IMR-90 (cell line): ENCODE data around the gene PPP1R9A. TPM values are rescaled to one million over a fixed set of nuclear protein-coding genes. Genes with fewer than 3 reads are reported as not detected.

Source experiments
- ATAC-seq: fragments of 200-7000 bp; cut with Tn5 transposase; 2 replicates; pipeline ENCODE4 v1.9.1; 2020; ENCODE audit warnings: low read depth, mild to moderate bottlenecking, moderate library complexity
- BruUV-seq: library from RNA; stranded (reverse); fragments of 400-500 nt; replicated peaks from 2 replicates; lab custom pipeline; 2021; lab: Mats Ljungman, UMichigan
- CTCF ChIA-PET: fragments of 300-600 bp; formaldehyde crosslinking; extraction: SDS; loops from one replicate; lab custom pipeline; 2021; ENCODE audit warnings: antibody characterized with exemption; lab: Yijun Ruan, JAX
- POLR2A ChIA-PET: fragments of 300-600 bp; sonication (Branson Sonifier 250); formaldehyde crosslinking; loops from one replicate; lab custom pipeline; 2022; ENCODE audit warnings: antibody characterized with exemption; ENCODE audit not compliant: unreplicated experiment; lab: Charles Lee
- DNase-seq: peaks from one replicate; pipeline ENCODE4 v3.0.0; 2013
- H2AFZ ChIP-seq: replicated peaks from 2 replicates; pipeline ENCODE3; 2013; ENCODE audit warnings: low read length, mild to moderate bottlenecking; ENCODE audit not compliant: poor library complexity
- H2AK5ac ChIP-seq: 2 replicates; pipeline ENCODE4 v1.6.1; 2013; ENCODE audit warnings: low read depth, low read length, inconsistent platforms
- H2AK9ac ChIP-seq: replicated peaks from 2 replicates; pipeline ENCODE3; 2013; ENCODE audit warnings: mild to moderate bottlenecking, low read depth, low read length, moderate library complexity; ENCODE audit not compliant: poor library complexity
- H2BK120ac ChIP-seq: 2 replicates; pipeline ENCODE4 v1.6.1; 2013; ENCODE audit warnings: low read depth, low read length, inconsistent platforms
- H2BK15ac ChIP-seq: 3 replicates; pipeline ENCODE4 v1.6.1; 2013; ENCODE audit warnings: low read depth, low read length, inconsistent platforms
- H2BK20ac ChIP-seq: 2 replicates; pipeline ENCODE4 v1.6.1; 2013; ENCODE audit warnings: low read depth, mild to moderate bottlenecking, inconsistent platforms, low read length, moderate library complexity
- H2BK5ac ChIP-seq: 2 replicates; pipeline ENCODE4 v1.6.1; 2013; ENCODE audit warnings: mild to moderate bottlenecking, low read depth, low read length, inconsistent platforms; ENCODE audit not compliant: poor library complexity, severe bottlenecking
- H3K14ac ChIP-seq: replicated peaks from 2 replicates; pipeline ENCODE4 v1.6.1; 2013; ENCODE audit warnings: low read depth, low read length, inconsistent platforms
- H3K18ac ChIP-seq: 2 replicates; pipeline ENCODE4 v1.6.1; 2013; ENCODE audit warnings: low read depth, low read length, control low read depth
- H3K23ac ChIP-seq: 2 replicates; pipeline ENCODE4 v1.6.1; 2013; ENCODE audit warnings: low read depth, low read length, inconsistent platforms
- H3K27ac ChIP-seq: 2 replicates; pipeline ENCODE4 v1.5.1; 2013; ENCODE audit warnings: mild to moderate bottlenecking, control low read depth, low read length; ENCODE audit not compliant: insufficient read depth
- H3K27me3 ChIP-seq: 2 replicates; pipeline ENCODE4 v1.6.1; 2013; ENCODE audit warnings: low read length; ENCODE audit not compliant: control insufficient read depth, insufficient read depth
- H3K36me3 ChIP-seq: 2 replicates; pipeline ENCODE4 v1.6.1; 2013; ENCODE audit warnings: low read length, mixed read lengths; ENCODE audit not compliant: control insufficient read depth, insufficient read depth
- H3K4ac ChIP-seq: 2 replicates; pipeline ENCODE4 v1.6.1; 2013; ENCODE audit warnings: low read depth, low read length, inconsistent platforms
- H3K4me1 ChIP-seq: 2 replicates; pipeline ENCODE4 v1.6.1; 2013; ENCODE audit warnings: low read length, mixed read lengths; ENCODE audit not compliant: control insufficient read depth, insufficient read depth
- H3K4me2 ChIP-seq: 2 replicates; pipeline ENCODE4 v1.6.1; 2013; ENCODE audit warnings: low read depth, mild to moderate bottlenecking, control low read depth, low read length, moderate library complexity
- H3K4me3 ChIP-seq: 2 replicates; pipeline ENCODE4 v1.5.1; 2013; ENCODE audit warnings: low read depth, mild to moderate bottlenecking, control low read depth, low read length, moderate library complexity; ENCODE audit not compliant: insufficient read depth
- H3K56ac ChIP-seq: 2 replicates; pipeline ENCODE4 v1.6.1; 2013; ENCODE audit warnings: low read length, inconsistent platforms; ENCODE audit not compliant: insufficient read depth; ENCODE audit errors: extremely low read depth
- H3K79me1 ChIP-seq, 2 experiments: 2 replicates each; pipeline ENCODE4 v1.6.1; 2013; ENCODE audit warnings: low read length in 2 of 2, inconsistent platforms in 1 of 2, low read depth in 1 of 2
- H3K9ac ChIP-seq: 2 replicates; pipeline ENCODE4 v1.6.1; 2013; ENCODE audit warnings: low read depth, low read length, control low read depth
- H3K9me1 ChIP-seq: 2 replicates; pipeline ENCODE4 v1.6.1; 2013; ENCODE audit warnings: low read length, inconsistent platforms; ENCODE audit not compliant: insufficient read depth
- H3K9me3 ChIP-seq: 2 replicates; pipeline ENCODE4 v1.6.1; 2013; ENCODE audit warnings: low read length; ENCODE audit not compliant: control insufficient read depth, insufficient read depth
- H4K20me1 ChIP-seq: 2 replicates; pipeline ENCODE4 v1.6.1; 2013; ENCODE audit warnings: low read length, inconsistent platforms; ENCODE audit not compliant: insufficient read depth
- H4K5ac ChIP-seq: 2 replicates; pipeline ENCODE4 v1.6.1; 2013; ENCODE audit warnings: mild to moderate bottlenecking, low read depth, low read length, control low read depth
- H4K8ac ChIP-seq, 2 experiments: 2 replicates each; pipeline ENCODE4 v1.6.1; 2013; ENCODE audit warnings: low read depth in 2 of 2, low read length in 2 of 2, control low read depth in 1 of 2, inconsistent platforms in 1 of 2
- H4K91ac ChIP-seq: 2 replicates; pipeline ENCODE4 v1.6.1; 2013; ENCODE audit warnings: low read depth, low read length, inconsistent platforms; ENCODE audit not compliant: insufficient read depth
- BHLHE40 ChIP-seq: fragments of 150-350 bp; IDR thresholded peaks from 2 replicates; pipeline ENCODE4 v1.6.1; 2016; ENCODE audit warnings: mild to moderate bottlenecking, low read depth, low read length
- CEBPB ChIP-seq: IDR thresholded peaks from 2 replicates; pipeline ENCODE4 v1.6.1; 2012; ENCODE audit warnings: low read depth, low read length, improper control_type of control experiment
- MAFK ChIP-seq: IDR thresholded peaks from 2 replicates; pipeline ENCODE4 v1.6.1; 2012; ENCODE audit warnings: low read depth, low read length, improper control_type of control experiment
- RAD21 ChIP-seq: IDR thresholded peaks from 2 replicates; pipeline ENCODE4 v1.6.1; 2012; ENCODE audit warnings: low read length, improper control_type of control experiment
- RCOR1 ChIP-seq: IDR thresholded peaks from 2 replicates; pipeline ENCODE4 v1.6.1; 2012; ENCODE audit warnings: mild to moderate bottlenecking, low read length, improper control_type of control experiment; ENCODE audit not compliant: insufficient replicate concordance
- RFX5 ChIP-seq: IDR thresholded peaks from 2 replicates; pipeline ENCODE4 v1.8.0; 2012; ENCODE audit warnings: low read depth, mild to moderate bottlenecking, low read length, moderate library complexity
- WGBS, 2 experiments: methylation state at CpG; one replicate each; pipeline versions ENCODE4 v1.1.5 to v1.1.7; 2013; ENCODE audit warnings: missing lambda C conversion rate in 2 of 2; ENCODE audit not compliant: insufficient read length in 1 of 2; ENCODE audit errors: extremely low coverage in 2 of 2; 5-methylcytosine and 5-hydroxymethylcytosine counted together
- dilution Hi-C: fragments of 300-500 bp; cut with HindIII; formaldehyde crosslinking; loops from one replicate; pipeline ENCODE4 v1.14.3; 2018; ENCODE audit warnings: low sequenced_read_pairs; ENCODE audit not compliant: unreplicated experiment
- in situ Hi-C: fragments of 300-500 bp; cut with MboI; formaldehyde crosslinking; loops from 3 replicates; pipeline ENCODE4 v1.14.3; 2019; ENCODE audit warnings: low sequenced_read_pairs, inconsistent platforms, mixed read lengths
- intact Hi-C: fragments of 100-400 bp; cut with micrococcal nuclease; formaldehyde crosslinking; loops from 2 replicates; pipeline ENCODE4 v1.10.0; 2022
- polyA plus RNA-seq, 3 experiments: library from polyadenylated mRNA; depleted of rRNA; stranded (reverse); fragments of >200 nt; gene quantifications; 2 replicates each; pipeline ENCODE4 v1.2.3, GENCODE V29; 2012; ENCODE audit warnings: low replicate concordance in 1 of 3
- total RNA-seq: library from RNA; depleted of rRNA; stranded (reverse); fragments of >200 nt; gene quantifications from 2 replicates; pipeline ENCODE4 v1.2.3, GENCODE V29; 2012

Gene PPP1R9A
- total and polyA plus RNA-seq, 2 of the 4 experiments (the other 2 are of a cell fraction), result not detected

DNA sequence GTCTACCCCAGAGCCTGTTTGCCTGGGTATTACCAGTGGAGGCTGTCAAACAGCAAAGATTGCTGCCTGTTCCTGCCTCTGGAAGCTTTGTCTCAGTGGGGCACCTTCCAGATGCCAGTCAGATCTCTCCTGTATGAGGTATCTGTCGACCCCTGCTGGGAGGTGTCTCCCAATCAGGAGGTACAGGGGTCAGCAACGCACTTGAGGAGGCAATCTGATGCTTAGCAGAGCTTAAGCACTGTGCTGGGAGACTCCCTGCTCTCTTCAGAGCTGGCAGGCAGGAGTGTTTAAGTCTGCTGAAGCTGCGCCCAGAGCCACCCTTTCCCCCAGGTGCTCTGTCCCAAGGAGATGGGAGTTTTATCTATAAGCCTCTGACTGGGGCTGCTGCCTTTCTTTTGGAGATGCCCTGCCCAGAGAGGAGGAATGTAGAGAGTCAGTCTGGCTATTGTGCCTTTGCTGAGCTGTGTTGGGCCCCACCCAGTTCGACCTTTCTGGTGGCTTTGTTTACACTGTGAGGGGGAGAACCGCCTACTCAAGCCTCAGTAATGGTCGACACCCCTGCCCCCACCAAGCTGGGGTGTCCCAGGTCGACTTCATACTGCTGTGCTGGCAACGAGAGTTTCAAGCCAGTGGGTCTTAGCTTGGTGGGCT, 62.2 kb downstream of the PPP1R9A start:
- Histone ChIP-seq H2BK5ac (no peak overlapping the region), H3K4me2 (no peak overlapping the region), H3K4ac (no peak overlapping the region), H3K4me1 (no peaks in the 10 kb centered on the region), H3K27me3 (no peaks in the 10 kb centered on the region), H3K79me1 (no peaks in the 10 kb centered on the region), H2BK120ac (no peak overlapping the region), H4K5ac (no peak overlapping the region), H2AK5ac (no peak overlapping the region), H3K4me3 (no peak overlapping the region), H3K18ac (no peak overlapping the region), H2BK15ac (no peak overlapping the region), H3K14ac (no peak overlapping the region), H3K36me3 (no peaks in the 10 kb centered on the region), H3K23ac (no peak overlapping the region), H4K20me1 (no peaks in the 10 kb centered on the region), H2AK9ac (no peak overlapping the region), H3K27ac (no peak overlapping the region), H3K9me1 (no peaks in the 10 kb centered on the region), H3K9ac (no peak overlapping the region), H4K91ac (no peak overlapping the region), H2AFZ (no peak overlapping the region), H4K8ac (no peak overlapping the region), H3K9me3 (no peaks in the 10 kb centered on the region), H3K56ac (no peak overlapping the region), H2BK20ac (no peak overlapping the region)
- no TSS peak for BruUV-seq
- WGBS, 2 experiments, result 0% methylated on average over 1 of the region's 8 CpGs; no CpG with 5 or more reads in 1 of the 2 experiments
- DNase-seq (no peak), ATAC-seq (no peak)
- ChIA-PET CTCF (no interaction called here), POLR2A (no interaction called here)
- dilution Hi-C loops, result no loop called here
- in situ Hi-C loops, result no loop called here
- TF ChIP-seq CEBPB, result no peak
- TF ChIP-seq RCOR1, result no peak
- no peak for TF ChIP-seq BHLHE40
- TF ChIP-seq RAD21, result no peak
- TF ChIP-seq MAFK, result no peak
- TF ChIP-seq RFX5, result no peak
- intact Hi-C loops, result no loop called here
